A549 (cell line): ENCODE measurements around the gene EFHD1. TPM values are rescaled to one million over a fixed set of nuclear protein-coding genes. Genes with fewer than 3 reads are reported as not detected.
"Not testable (repeated sequence)": the region's sequence is repeated elsewhere in the genome, so short reads cannot be mapped to it uniquely, and the experiment has no call there.

Experiments
- ATAC-seq, 2 experiments: fragments of 200-7000 bp in 1 of 2; fragments of >200 bp in 1 of 2; cut with Nextera tagmentation in 1 of 2; cut with Tn5 transposase in 1 of 2; 3 replicates each; pipeline versions ENCODE4 v1.8.0 to v1.9.1; 2018 to 2020; ENCODE audit warnings: mild to moderate bottlenecking in 1 of 2, moderate library complexity in 1 of 2
- CTCF ChIA-PET: fragments of 300-600 bp; sonication (Branson Sonifier 250); formaldehyde crosslinking; extraction: SDS; loops from one replicate; lab custom pipeline; 2021; ENCODE audit warnings: antibody characterized with exemption, inconsistent platforms; lab: Yijun Ruan, JAX
- POLR2A ChIA-PET: fragments of 350-600 bp; formaldehyde crosslinking; extraction: SDS; loops from one replicate; lab custom pipeline; 2021; ENCODE audit warnings: antibody characterized with exemption, inconsistent platforms; lab: Yijun Ruan, JAX
- DNase-seq, 2 experiments: peaks; one replicate each; pipeline versions ENCODE4 v3.0.0 to v3.0.0-alpha.2; 2011 to 2016; ENCODE audit warnings: low read depth in 1 of 2, low spot score in 1 of 2
- FAIRE-seq: peaks from 2 replicates; lab custom pipeline; 2011; peaks lifted over from hg19 to GRCh38; lab: Jason Lieb, UNC
- H3K27ac ChIP-seq, 2 experiments: fragments of >200 bp; sonication (Bioruptor Twin); formaldehyde crosslinking; 3 replicates each; pipeline ENCODE4 v1.5.1; 2016 to 2017
- H3K4me1 ChIP-seq: fragments of >200 bp; sonication (Bioruptor Twin); formaldehyde crosslinking; 3 replicates; pipeline ENCODE4 v1.6.1; 2016
- H3K4me2 ChIP-seq: fragments of >200 bp; sonication (Bioruptor Twin); formaldehyde crosslinking; 3 replicates; pipeline ENCODE4 v1.6.1; 2016
- H3K4me3 ChIP-seq: fragments of >200 bp; sonication (Bioruptor Twin); formaldehyde crosslinking; 3 replicates; pipeline ENCODE4 v1.5.1; 2016
- H3K9me3 ChIP-seq: fragments of >200 bp; sonication (Bioruptor Twin); formaldehyde crosslinking; 3 replicates; pipeline ENCODE4 v1.6.1; 2016
- BHLHE40 ChIP-seq: IDR thresholded peaks from 2 replicates; pipeline ENCODE4 v1.6.1; 2012; ENCODE audit warnings: low read depth, low read length, inconsistent platforms
- FOSB ChIP-seq: fragments of 250-450 bp; sonication (Bioruptor Pico); IDR thresholded peaks from 2 replicates; pipeline ENCODE4 v1.5.0; 2020; ENCODE audit warnings: mild to moderate bottlenecking, moderate library complexity
- FOSL2 ChIP-seq, 2 experiments: fragments of 450-650 bp in 1 of 2; fragments of >200 bp in 1 of 2; sonication (Bioruptor Twin) in 1 of 2; formaldehyde crosslinking; IDR thresholded peaks; 2 replicates each; pipeline versions ENCODE4 v1.5.0 to v1.6.1; 2016 to 2020; ENCODE audit warnings: mild to moderate bottlenecking in 1 of 2, moderate library complexity in 1 of 2
- FOXS1 ChIP-seq: fragments of 250-450 bp; sonication (Bioruptor Pico); IDR thresholded peaks from 2 replicates; pipeline ENCODE4 v1.5.0; 2020; ENCODE audit warnings: mild to moderate bottlenecking, moderate library complexity
- GATA3 ChIP-seq: IDR thresholded peaks from 2 replicates; pipeline ENCODE4 v1.6.1; 2012; ENCODE audit warnings: borderline replicate concordance
- HOXB5 ChIP-seq: fragments of 250-450 bp; sonication (Bioruptor Pico); IDR thresholded peaks from 2 replicates; pipeline ENCODE4 v1.5.0; 2020; ENCODE audit warnings: mild to moderate bottlenecking, moderate library complexity
- JUN ChIP-seq, 2 experiments: fragments of >200 bp; sonication (Bioruptor Twin); formaldehyde crosslinking; IDR thresholded peaks; 2 replicates in 1 of 2; 3 replicates in 1 of 2; pipeline ENCODE4 v1.6.1; 2016 to 2017
- KDM5A ChIP-seq: fragments of 200-600 bp; sonication (generic); IDR thresholded peaks from 2 replicates; pipeline ENCODE4 v1.6.1; 2016; ENCODE audit warnings: antibody characterized with exemption, mild to moderate bottlenecking
- MYC ChIP-seq: IDR thresholded peaks from 2 replicates; pipeline ENCODE4 v1.6.1; 2012; ENCODE audit warnings: mild to moderate bottlenecking, inconsistent platforms, low read length, improper control_type of control experiment, borderline replicate concordance
- PHF8 ChIP-seq: fragments of 200-600 bp; sonication (generic); IDR thresholded peaks from 2 replicates; pipeline ENCODE4 v1.6.1; 2016; ENCODE audit warnings: low read depth, mild to moderate bottlenecking, antibody characterized with exemption, moderate library complexity, borderline replicate concordance
- POLR2A ChIP-seq: IDR thresholded peaks from 2 replicates; pipeline ENCODE4 v1.6.1; 2012; ENCODE audit warnings: mild to moderate bottlenecking, low read length
- RNF2 ChIP-seq: fragments of 200-600 bp; sonication (generic); IDR thresholded peaks from 2 replicates; pipeline ENCODE4 v1.6.1; 2016; ENCODE audit warnings: low read depth, mild to moderate bottlenecking, antibody characterized with exemption, moderate library complexity, borderline replicate concordance
- SREBF2 ChIP-seq: fragments of 450-650 bp; IDR thresholded peaks from 2 replicates; pipeline ENCODE4 v1.6.1; 2014; ENCODE audit warnings: mild to moderate bottlenecking, moderate library complexity
- ZC3H11A ChIP-seq: fragments of 450-650 bp; IDR thresholded peaks from 2 replicates; pipeline ENCODE4 v1.6.1; 2014; ENCODE audit warnings: antibody characterized with exemption, mild to moderate bottlenecking
- ZSCAN20 ChIP-seq: fragments of 250-450 bp; sonication (Bioruptor Pico); IDR thresholded peaks from 2 replicates; pipeline ENCODE4 v1.8.0; 2022; ENCODE audit warnings: mild to moderate bottlenecking, moderate library complexity
- WGBS: methylation state at CpG from one replicate; pipeline ENCODE4 v1.1.6; 2017; ENCODE audit errors: missing lambda C conversion rate; 5-methylcytosine and 5-hydroxymethylcytosine counted together
- polyA plus RNA-seq, 4 experiments: library from polyadenylated mRNA; depleted of rRNA in 3 of 4; stranded (reverse); fragments of >200 nt; fragmentation: RNase III in 1 of 4; extraction: RNeasy Plus Mini Kit Qiagen cat#74134 plus additional on column Dnase treatment in 1 of 4; gene quantifications; 2 replicates in 3 of 4; 3 replicates in 1 of 4; pipeline ENCODE4 v1.2.3, GENCODE V29; 2011 to 2017
- TF ChIP-seq, protein P1 (sequence below): fragments of >200 bp; sonication (Bioruptor Twin); formaldehyde crosslinking; IDR thresholded peaks from 3 replicates; pipeline ENCODE4 v1.6.1; 2016
- TF ChIP-seq, protein P2 (sequence below): fragments of 450-650 bp; IDR thresholded peaks from 2 replicates; pipeline ENCODE4 v1.6.1; 2014; ENCODE audit warnings: antibody characterized with exemption
- TF ChIP-seq, protein P3 (sequence below): IDR thresholded peaks from 2 replicates; pipeline ENCODE4 v1.6.1; 2012

The EFHD1 gene
- polyA plus RNA-seq, 2 of the 4 experiments (the other 2 are of a cell fraction), result 1.5 to 2.3 TPM

DNA sequence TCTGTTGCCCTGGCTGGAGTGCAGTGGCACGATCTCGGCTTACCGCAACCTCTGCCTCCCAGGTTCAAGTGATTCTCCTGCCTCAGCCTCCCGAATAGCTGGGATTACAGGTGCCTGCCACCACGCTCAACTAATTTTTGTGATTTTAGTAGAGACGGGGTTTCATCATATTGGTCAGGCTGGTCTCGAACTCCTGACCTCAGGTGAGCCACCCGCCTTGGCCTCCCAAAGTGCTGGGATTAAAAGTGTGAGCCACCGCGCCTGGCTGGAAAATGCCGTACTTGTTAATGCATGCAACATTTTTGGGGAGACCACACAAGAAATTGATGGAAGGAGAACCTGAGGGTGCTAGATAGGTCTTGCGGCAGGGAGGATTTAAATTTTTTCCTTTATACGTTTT is 57.7 kb downstream of the EFHD1 start:
- H3K4me2 ChIP-seq, ATAC-seq, H3K9me3 ChIP-seq, H3K4me3 ChIP-seq, POLR2A ChIA-PET, FAIRE-seq, DNase-seq, H3K4me1 ChIP-seq, H3K27ac ChIP-seq, CTCF ChIA-PET: not testable (repeated sequence)
- WGBS, result 76% methylated on average over 11 of the region's 13 CpGs

DNA sequence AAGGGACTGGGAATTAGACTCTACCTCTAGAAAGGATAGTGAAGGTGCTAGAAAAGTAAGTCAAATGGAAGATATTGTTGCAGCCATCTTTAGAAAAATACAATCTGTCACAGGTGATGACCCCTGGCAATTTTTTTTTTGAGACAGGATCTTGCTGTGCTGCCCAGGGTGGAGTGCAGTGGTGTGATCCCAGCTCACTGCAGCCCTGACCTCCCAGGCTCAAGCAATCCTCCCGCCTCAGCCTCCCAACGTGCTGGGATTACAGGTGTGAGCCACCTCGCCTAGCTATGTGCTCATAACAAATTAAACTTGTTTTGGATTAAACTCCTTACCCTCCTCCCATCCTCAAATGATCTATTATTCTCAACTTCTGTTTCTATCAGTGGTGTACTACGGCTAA is 59.9 kb downstream of the EFHD1 start:
- 60% methylated on average over 4 of the region's 4 CpGs for WGBS

DNA sequence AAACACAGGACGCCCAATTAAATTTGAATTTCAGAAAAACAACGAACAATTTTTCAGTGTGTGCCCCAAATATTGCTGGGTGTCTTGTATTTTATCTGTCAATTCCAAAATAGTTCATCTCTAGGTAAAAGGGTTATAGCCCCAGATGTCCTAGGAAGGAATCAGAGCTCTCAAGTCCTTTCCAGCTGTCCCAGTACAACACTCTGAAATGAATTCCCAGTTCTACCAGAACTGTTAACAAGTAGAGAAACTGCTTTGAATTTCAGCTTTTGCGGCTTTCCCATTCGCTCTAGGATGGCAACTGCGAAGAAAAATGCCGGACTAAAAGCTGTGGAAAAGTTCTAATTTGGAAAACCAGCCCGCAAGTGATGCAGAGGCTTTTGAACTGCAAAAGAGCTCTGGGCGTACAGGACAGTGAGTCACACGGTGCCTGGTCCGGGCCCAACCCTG is 63.2 kb downstream of the EFHD1 start:
- H3K27ac ChIP-seq, result peak overlapping the region; percentile 82 to 85
- DNase-seq (no peak), FAIRE-seq (no peak), ATAC-seq (peak in 1 of 2 experiments; percentile 8; a peak in 2 of 6 replicates)
- H3K4me2 ChIP-seq, result peak overlapping the region; percentile 89
- H3K9me3 ChIP-seq, result no peaks in the 10 kb centered on the region
- 56% methylated on average over 9 of the region's 10 CpGs for WGBS
- TF ChIP-seq SREBF2 (no peak), FOSL2 (IDR thresholded peaks at IDR 0.05) (no peak), FOSL2 (CRISPR knock-in tag; IDR thresholded peaks at IDR 0.05) (peak; percentile 64)
- H3K4me3 ChIP-seq, result peak overlapping the region; percentile 21; the same call in 1 of the 3 replicates
- H3K4me1 ChIP-seq, result peaks cover 29% of the 10 kb centered on the region
- CTCF ChIA-PET, result interaction anchor here (0.6 to 1.5 kb wide), 3 partner anchors 82 to 1268 kb away, joined by 3 to 4 read pairs (median 4); no protein-coding TSS in a partner anchor
- POLR2A ChIA-PET, result interaction anchor here (0.6 to 2.0 kb wide), 2 partner anchors 9 to 63 kb away, joined by 3 to 6 read pairs; partner anchors contain the start of gene EFHD1

More for the DNA sequence above, 59.9 kb downstream of the EFHD1 start:
- no peak overlapping the region for H3K4me2 ChIP-seq
- no peak overlapping the region for H3K27ac ChIP-seq
- DNase-seq (no peak), ATAC-seq (no peak), FAIRE-seq (no peak)
- H3K9me3 ChIP-seq, result no peaks in the 10 kb centered on the region
- TF ChIP-seq, protein P1, sequence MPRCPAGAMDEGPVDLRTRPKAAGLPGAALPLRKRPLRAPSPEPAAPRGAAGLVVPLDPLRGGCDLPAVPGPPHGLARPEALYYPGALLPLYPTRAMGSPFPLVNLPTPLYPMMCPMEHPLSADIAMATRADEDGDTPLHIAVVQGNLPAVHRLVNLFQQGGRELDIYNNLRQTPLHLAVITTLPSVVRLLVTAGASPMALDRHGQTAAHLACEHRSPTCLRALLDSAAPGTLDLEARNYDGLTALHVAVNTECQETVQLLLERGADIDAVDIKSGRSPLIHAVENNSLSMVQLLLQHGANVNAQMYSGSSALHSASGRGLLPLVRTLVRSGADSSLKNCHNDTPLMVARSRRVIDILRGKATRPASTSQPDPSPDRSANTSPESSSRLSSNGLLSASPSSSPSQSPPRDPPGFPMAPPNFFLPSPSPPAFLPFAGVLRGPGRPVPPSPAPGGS, result no peak
- peaks cover 7% of the 10 kb centered on the region for H3K4me1 ChIP-seq
- no peak overlapping the region for H3K4me3 ChIP-seq
- ChIA-PET CTCF (interaction anchor here (0.6 to 1.6 kb wide), 3 partner anchors 12 to 86 kb away, joined by 3 to 4 read pairs (median 3); no protein-coding TSS in a partner anchor), POLR2A (no interaction called here)

DNA sequence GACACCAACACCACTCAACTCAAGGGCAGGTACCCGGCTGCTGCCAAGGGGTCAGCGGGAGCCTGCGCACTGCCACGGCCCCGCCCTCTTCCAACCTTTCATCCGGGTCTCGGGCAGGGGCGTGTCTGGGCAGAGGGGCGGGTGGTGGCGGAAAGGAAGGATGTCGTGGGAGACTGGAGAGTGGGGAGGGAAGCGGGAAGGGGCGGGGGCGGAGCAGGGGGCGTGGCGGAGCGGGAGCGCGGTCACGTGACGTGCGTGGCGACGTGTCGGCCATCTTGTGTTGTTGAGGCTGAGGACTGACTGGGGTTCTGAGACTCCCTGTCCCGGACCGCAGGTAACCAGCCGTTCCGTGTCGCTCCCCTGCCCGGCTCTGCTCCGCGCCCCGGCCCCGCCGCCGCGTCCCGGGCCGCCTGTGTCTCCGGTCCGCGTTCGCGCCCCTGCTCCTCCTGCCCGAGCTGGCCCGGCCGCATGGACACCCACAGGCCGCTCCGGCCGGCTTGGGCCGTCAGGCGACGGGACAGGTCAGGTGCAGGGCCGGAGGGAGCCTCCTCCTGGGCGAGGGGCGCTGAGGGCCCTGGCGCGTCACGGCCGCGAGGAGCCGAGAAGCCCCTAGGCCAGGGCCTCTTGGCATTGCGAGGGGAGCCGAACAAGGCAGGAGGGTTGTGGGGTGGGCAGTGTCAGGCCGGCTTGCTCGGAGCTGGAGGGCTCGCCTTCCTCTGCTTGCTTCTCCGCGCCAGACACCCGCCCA is 63.8 kb downstream of the EFHD1 start, which contains the start of gene GIGYF2:
TSS of gene GIGYF2 (plus strand) at position 273 of the 748 bp plus-strand sequence. CDS start 37,867 bp downstream, outside the sequence.
- POLR2A ChIA-PET, result interaction anchor here (0.6 to 2.0 kb wide), 3 partner anchors 9 to 652 kb away, joined by 3 to 6 read pairs (median 3); partner anchors contain the start of gene EFHD1

More for the DNA sequence above, 63.8 kb downstream of the EFHD1 start, which contains the start of gene GIGYF2:
- TF ChIP-seq GATA3 (peak; percentile 22; the same call in 1 of the 2 replicates), POLR2A (peak; percentile 77), ZSCAN20 (CRISPR knock-in tag) (no peak), MYC (0 out of 2 replicates have a peak, but pooled peaks have one; percentile 33), RNF2 (no peak), FOSB (CRISPR knock-in tag) (no peak), ZC3H11A (no peak), FOXS1 (CRISPR knock-in tag) (0 out of 2 replicates have a peak, but pooled peaks have one; percentile 35), KDM5A (peak; percentile 33; the same call in 1 of the 2 replicates), PHF8 (peak; percentile 88), HOXB5 (CRISPR knock-in tag) (peak; percentile 74; the same call in 1 of the 2 replicates), BHLHE40 (peak; percentile 63), JUN (IDR thresholded peaks at IDR 0.05) (peak; percentile 78 to 85; a peak in 4 of 5 replicates)
- TF ChIP-seq, protein P2, sequence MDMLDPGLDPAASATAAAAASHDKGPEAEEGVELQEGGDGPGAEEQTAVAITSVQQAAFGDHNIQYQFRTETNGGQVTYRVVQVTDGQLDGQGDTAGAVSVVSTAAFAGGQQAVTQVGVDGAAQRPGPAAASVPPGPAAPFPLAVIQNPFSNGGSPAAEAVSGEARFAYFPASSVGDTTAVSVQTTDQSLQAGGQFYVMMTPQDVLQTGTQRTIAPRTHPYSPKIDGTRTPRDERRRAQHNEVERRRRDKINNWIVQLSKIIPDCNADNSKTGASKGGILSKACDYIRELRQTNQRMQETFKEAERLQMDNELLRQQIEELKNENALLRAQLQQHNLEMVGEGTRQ, result peak; percentile 94
- TF ChIP-seq, protein P3, sequence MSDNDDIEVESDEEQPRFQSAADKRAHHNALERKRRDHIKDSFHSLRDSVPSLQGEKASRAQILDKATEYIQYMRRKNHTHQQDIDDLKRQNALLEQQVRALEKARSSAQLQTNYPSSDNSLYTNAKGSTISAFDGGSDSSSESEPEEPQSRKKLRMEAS, result peak; percentile 82
- TF ChIP-seq, protein P1, result peak; percentile 67; the same call in 2 of the 3 replicates
- peak; percentile 93 to 96 for ATAC-seq
- CTCF ChIA-PET, result interaction anchor here (0.6 to 1.5 kb wide), 4 partner anchors 28 to 1267 kb away, joined by 3 to 4 read pairs (median 4); no protein-coding TSS in a partner anchor
- DNase-seq, result peak; percentile 94 to 98
- under 1% methylated on average over 26 of the region's 71 CpGs for WGBS
- H3K4me2 ChIP-seq, result peak within 1 kb of the TSS; percentile 89
- no peaks in the 10 kb centered on the region for H3K9me3 ChIP-seq
- peak within 1 kb of the TSS; percentile 85 for H3K4me3 ChIP-seq
- peak within 1 kb of the TSS; percentile 93 to 97 for H3K27ac ChIP-seq
- no peak for FAIRE-seq
- H3K4me1 ChIP-seq, result peaks cover 29% of the 10 kb centered on the region
